MG63 (cell line): ENCODE data around the gene SLC25A22. TPM values are rescaled to one million over a fixed set of nuclear protein-coding genes. Genes with fewer than 3 reads are reported as not detected.
A peak's percentile ranks its signal among the peaks of the same experiment; 100 is the strongest.

Experiments
- DNase-seq: peaks from one replicate; pipeline ENCODE4 v3.0.0-alpha.2; 2020
- H3K27me3 ChIP-seq: fragments of 250-450 bp; sonication (Bioruptor Pico); 2 replicates; pipeline ENCODE4 v1.5.1; 2020; ENCODE audit warnings: mild to moderate bottlenecking, moderate library complexity
- H3K36me3 ChIP-seq: fragments of 250-450 bp; sonication (Bioruptor Pico); 2 replicates; pipeline ENCODE4 v1.5.1; 2020; ENCODE audit warnings: mild to moderate bottlenecking, moderate library complexity
- H3K4me3 ChIP-seq: fragments of 250-450 bp; sonication (Bioruptor Pico); 2 replicates; pipeline ENCODE4 v1.5.1; 2020; ENCODE audit warnings: mild to moderate bottlenecking, moderate library complexity
- H3K9me3 ChIP-seq: fragments of 250-450 bp; sonication (Bioruptor Pico); 2 replicates; pipeline ENCODE4 v1.5.1; 2020; ENCODE audit warnings: mild to moderate bottlenecking, moderate library complexity
- total RNA-seq: library from RNA; depleted of rRNA; stranded (reverse); fragments of >200 nt; shearing (Covaris generic); gene quantifications from 2 replicates; pipeline ENCODE4 v1.2.3, GENCODE V29; 2014; ENCODE audit warnings: low replicate concordance

Gene SLC25A22
- total RNA-seq, 1 experiment from 2014 or later: 31.3 TPM

GRCh38 chr11:773830-774229 lies 24.3 kb downstream of the SLC25A22 start:
- DNase-seq: no peak
- Histone ChIP-seq H3K36me3 (peaks cover 64% of the 10 kb centered on the region), H3K9me3 (no peaks in the 10 kb centered on the region), H3K27me3 (no peaks in the 10 kb centered on the region), H3K4me3 (no peak overlapping the region)

DNA sequence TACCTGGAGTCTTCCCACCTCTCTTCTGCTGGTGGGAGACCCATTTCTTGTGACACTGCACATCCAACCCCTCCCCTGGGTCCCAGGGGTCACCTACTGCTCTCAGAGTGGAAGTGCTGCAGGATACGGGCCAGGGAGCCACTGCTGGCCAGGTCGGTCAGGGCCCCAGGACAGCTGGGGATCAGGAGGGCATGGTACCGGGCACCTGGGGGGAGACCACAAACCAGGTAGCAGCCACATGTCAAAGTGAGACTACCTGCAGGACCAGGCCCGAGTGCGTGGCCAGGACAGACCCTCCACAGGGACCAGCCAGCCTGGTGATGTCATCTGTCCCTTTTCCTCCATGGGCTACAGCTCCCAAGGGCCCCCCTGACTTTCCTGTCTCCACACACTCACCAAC lies 24.7 kb downstream of the SLC25A22 start:
- Histone ChIP-seq H3K4me3 (no peak overlapping the region), H3K9me3 (no peaks in the 10 kb centered on the region), H3K36me3 (peaks cover 65% of the 10 kb centered on the region), H3K27me3 (no peaks in the 10 kb centered on the region)
- no peak for DNase-seq

GRCh38 chr11:772429-773390 lies 25.4 kb downstream of the SLC25A22 start:
- no peaks in the 10 kb centered on the region for H3K27me3 ChIP-seq
- DNase-seq: no peak
- peaks cover 63% of the 10 kb centered on the region for H3K36me3 ChIP-seq
- no peak overlapping the region for H3K4me3 ChIP-seq
- H3K9me3 ChIP-seq: no peaks in the 10 kb centered on the region

DNA sequence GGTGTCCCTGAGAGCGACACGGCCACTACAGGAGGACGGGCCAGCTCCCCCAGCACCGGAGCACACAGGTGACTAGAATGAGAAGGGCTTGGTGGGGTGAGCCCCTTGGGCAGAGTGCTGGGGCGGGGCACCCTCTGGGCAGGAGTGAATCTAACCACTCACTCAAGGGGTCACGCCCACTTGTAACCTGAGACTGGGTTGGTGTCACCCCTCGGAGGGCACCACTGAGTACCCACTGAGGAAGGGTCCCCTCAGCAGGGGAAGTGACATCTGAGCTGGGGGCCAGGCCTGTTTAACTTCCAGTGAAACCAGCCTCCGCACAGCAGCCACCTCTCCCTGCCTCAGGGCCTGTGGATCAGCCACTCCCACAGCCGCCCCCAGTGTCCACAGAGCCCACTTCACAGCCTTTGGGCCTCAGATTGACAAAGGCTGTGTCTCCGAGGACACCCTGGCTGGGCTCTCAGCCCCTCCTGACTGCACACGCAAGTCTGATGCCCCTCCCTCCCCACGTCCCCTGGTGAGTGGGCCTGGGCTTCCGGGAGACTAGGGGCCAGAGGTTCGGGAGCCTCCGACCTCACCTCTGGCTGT lies 26.4 kb downstream of the SLC25A22 start:
- no peaks in the 10 kb centered on the region for H3K9me3 ChIP-seq
- H3K36me3 ChIP-seq: peaks cover 71% of the 10 kb centered on the region

DNA sequence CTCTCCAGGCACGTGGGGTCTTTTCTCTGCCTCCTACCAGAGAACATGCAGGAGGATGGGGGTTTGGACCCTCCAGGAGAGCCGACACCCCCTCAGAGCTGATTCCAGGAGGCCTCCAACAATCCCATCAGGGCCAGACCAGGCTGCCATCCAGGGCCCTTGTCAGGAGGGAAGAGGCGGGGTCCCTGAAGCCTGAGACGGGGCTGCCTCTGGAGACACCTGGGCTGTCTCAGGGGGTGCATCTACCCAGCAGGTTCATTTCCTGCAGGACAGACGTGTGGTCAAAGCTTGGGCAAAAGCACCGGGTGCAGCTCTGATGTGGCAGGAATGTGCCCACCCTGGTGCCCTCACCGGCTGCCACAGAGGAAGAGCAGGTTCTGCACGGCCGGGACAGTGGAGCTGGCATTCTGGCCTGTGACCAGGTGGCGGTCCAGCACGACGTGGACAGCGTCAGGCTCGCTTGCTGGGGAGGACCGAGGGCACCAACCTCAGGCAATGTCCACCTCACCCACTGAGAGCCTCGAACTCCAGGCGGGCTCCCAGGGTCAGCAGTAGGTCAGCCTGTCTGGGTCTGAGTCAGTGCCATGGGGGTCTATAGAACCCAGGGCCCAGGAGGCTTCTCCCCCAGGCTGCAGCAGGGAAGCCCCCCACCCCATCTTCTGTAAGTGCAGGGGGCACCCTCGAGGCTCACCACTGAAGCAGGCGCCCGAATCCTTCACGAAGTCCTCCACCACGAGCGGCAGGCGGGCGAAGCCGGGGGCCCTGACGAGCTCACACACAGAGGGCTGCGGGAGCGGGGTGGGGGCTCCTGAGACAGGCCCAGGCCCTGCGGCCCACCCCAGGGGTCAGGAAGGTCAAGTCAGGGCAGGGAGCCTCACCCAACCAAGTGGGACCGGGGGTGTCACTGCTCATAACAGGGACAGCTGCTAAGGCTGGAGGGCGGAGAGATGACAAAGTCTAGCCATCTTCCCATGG lies 27.2 kb downstream of the SLC25A22 start:
- H3K9me3 ChIP-seq: no peaks in the 10 kb centered on the region
- H3K27me3 ChIP-seq: no peaks in the 10 kb centered on the region
- peaks cover 79% of the 10 kb centered on the region for H3K36me3 ChIP-seq
- no peak for DNase-seq
- H3K4me3 ChIP-seq: no peak overlapping the region

More for the DNA sequence above, 26.4 kb downstream of the SLC25A22 start:
- no peak for DNase-seq
- Histone ChIP-seq H3K4me3 (no peak overlapping the region), H3K27me3 (no peaks in the 10 kb centered on the region)

- DNase-seq: no peak
- Histone ChIP-seq H3K4me3 (no peak overlapping the region), H3K36me3 (peaks cover 84% of the 10 kb centered on the region), H3K27me3 (no peaks in the 10 kb centered on the region), H3K9me3 (no peaks in the 10 kb centered on the region)
These were observed 28.0 kb downstream of the SLC25A22 start for GRCh38 chr11:769887-770641.

GRCh38 chr11:767238-767637 lies 30.8 kb downstream of the SLC25A22 start:
- no peaks in the 10 kb centered on the region for H3K9me3 ChIP-seq
- H3K36me3 ChIP-seq: peaks cover 82% of the 10 kb centered on the region
- no peaks in the 10 kb centered on the region for H3K27me3 ChIP-seq
- DNase-seq: no peak
- H3K4me3 ChIP-seq: no peak overlapping the region

- H3K9me3 ChIP-seq: no peaks in the 10 kb centered on the region
- H3K4me3 ChIP-seq: no peak overlapping the region
- no peaks in the 10 kb centered on the region for H3K27me3 ChIP-seq
- peaks cover 85% of the 10 kb centered on the region for H3K36me3 ChIP-seq
- DNase-seq: no peak
These were observed 31.2 kb downstream of the SLC25A22 start for GRCh38 chr11:766936-767210.

DNA sequence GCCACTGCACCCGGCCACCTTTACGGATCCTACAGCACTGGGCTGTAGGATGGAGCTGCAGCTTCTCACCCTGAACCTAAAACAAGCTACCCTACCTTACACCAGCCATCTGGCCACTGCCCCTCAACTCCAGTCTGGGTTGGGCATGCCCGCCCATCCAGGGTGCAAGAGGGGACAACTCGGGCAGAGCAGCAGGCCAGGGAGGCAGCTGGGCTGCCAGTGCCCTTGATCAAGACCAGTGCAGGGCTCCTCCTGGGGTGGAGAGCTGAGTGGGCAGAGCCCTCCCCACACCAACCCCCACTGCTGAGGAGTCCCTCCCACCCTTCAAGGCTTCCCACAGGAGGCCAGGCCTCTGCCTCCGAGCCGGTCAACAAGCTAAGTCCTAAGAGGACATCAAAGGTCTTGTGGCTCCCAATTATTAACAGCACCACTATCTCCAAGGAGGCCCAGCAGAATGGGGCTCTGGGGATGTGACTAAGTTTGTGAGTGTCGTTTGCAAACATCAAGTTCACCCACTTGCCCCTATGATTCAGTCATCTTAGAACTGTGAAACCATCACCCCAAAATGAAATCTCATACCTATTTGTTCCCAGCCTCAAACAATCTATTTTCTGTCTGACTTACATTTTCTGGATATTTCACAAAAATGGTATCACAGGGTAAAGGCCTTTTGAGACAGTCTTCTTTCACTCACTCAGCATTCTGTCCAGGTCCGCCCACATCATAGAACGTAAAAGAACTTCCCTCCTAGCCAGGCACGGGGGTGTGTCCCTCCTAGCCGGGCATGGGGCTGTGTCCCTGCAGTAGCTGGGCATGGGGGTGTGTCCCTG lies 31.8 kb downstream of the SLC25A22 start:
- Histone ChIP-seq H3K9me3 (no peaks in the 10 kb centered on the region), H3K27me3 (no peaks in the 10 kb centered on the region), H3K4me3 (no peak overlapping the region), H3K36me3 (peaks cover 85% of the 10 kb centered on the region)
- no peak for DNase-seq

DNA sequence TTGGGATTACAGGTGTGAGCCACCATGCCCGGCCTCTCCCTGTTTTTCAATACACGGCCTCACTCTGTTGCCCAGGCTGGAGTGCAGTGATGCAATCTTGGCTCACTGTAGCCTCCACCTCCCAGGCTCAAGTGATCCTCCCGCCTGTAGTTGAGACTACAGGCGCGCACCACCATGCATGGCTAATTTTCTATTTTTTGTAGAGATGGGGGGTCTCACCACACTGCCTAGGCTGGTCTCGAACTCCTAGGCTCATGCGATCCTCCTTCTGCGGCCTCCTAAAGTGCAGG lies 32.3 kb downstream of the SLC25A22 start:
- DNase-seq: no peak
- no peak overlapping the region for H3K4me3 ChIP-seq
- no peaks in the 10 kb centered on the region for H3K9me3 ChIP-seq
- peaks cover 83% of the 10 kb centered on the region for H3K36me3 ChIP-seq
- H3K27me3 ChIP-seq: no peaks in the 10 kb centered on the region

- DNase-seq: peak; percentile 60
- H3K36me3 ChIP-seq: peaks cover 83% of the 10 kb centered on the region
- H3K27me3 ChIP-seq: no peaks in the 10 kb centered on the region
These were observed 32.9 kb downstream of the SLC25A22 start for GRCh38 chr11:765025-765801.

GRCh38 chr11:764322-765024 lies 33.6 kb downstream of the SLC25A22 start:
- Histone ChIP-seq H3K36me3 (peaks cover 85% of the 10 kb centered on the region), H3K4me3 (no peak overlapping the region), H3K27me3 (no peaks in the 10 kb centered on the region), H3K9me3 (no peaks in the 10 kb centered on the region)
- no peak for DNase-seq

More at GRCh38 chr11:765025-765801, 32.9 kb downstream of the SLC25A22 start:
- Histone ChIP-seq H3K4me3 (no peak overlapping the region), H3K9me3 (no peaks in the 10 kb centered on the region)

DNA sequence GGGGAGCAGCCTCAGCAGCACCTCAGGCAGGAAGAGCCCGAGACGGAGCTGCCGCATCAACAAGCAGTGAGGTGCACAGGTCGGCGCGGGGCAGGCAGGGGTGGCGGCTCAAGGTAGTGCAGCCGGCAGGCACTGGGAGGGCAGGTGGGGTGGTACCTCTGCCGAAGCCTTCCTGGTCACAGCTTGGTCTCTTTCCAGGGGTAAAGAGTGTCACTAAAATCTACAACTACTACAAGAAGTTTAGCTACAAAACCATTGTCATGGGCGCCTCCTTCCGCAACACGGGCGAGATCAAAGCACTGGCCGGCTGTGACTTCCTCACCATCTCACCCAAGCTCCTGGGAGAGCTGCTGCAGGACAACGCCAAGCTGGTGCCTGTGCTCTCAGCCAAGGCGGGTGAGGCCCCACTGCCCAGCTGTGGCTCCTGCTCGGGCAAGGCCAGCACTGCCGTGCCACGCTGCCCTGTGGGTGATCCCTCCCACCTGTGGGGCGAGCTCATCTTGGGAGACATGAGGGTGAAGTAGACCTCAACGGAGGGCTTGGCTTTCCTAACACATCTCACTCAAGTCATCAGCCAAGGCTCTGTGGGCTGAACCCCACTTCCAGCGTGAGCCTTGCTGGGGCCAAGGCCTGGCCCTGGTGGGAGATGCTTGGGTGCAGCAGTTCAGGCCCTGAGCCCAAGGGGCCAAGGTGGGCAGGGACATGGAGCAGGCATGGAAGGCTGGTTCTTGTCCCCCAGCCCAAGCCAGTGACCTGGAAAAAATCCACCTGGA lies 34.3 kb downstream of the SLC25A22 start:
- Histone ChIP-seq H3K4me3 (no peak overlapping the region), H3K9me3 (no peaks in the 10 kb centered on the region), H3K36me3 (peaks cover 88% of the 10 kb centered on the region), H3K27me3 (no peaks in the 10 kb centered on the region)
- no peak for DNase-seq

- Histone ChIP-seq H3K9me3 (no peaks in the 10 kb centered on the region), H3K27me3 (no peaks in the 10 kb centered on the region), H3K4me3 (no peak overlapping the region), H3K36me3 (peaks cover 91% of the 10 kb centered on the region)
- DNase-seq: no peak
These were observed 35.0 kb downstream of the SLC25A22 start for GRCh38 chr11:763073-763463.
